Measurements from ENCODE around the gene HSF2BP.
"Not testable (repeated sequence)": the region's sequence is repeated elsewhere in the genome, so short reads cannot be mapped to it uniquely, and the experiment has no call there.

HSF2BP gene

GRCh38 chr21:43602266-43603232, 56.7 kb downstream of the HSF2BP start:
- H3K4me1 ChIP-seq (ENCODE audit: control insufficient read depth in 1 of 2, insufficient read depth in 2 of 2, low read length in 2 of 2): no peaks in the 10 kb centered on the region
- H3K27ac ChIP-seq (ENCODE audit: low read length): no peak overlapping the region

DNA sequence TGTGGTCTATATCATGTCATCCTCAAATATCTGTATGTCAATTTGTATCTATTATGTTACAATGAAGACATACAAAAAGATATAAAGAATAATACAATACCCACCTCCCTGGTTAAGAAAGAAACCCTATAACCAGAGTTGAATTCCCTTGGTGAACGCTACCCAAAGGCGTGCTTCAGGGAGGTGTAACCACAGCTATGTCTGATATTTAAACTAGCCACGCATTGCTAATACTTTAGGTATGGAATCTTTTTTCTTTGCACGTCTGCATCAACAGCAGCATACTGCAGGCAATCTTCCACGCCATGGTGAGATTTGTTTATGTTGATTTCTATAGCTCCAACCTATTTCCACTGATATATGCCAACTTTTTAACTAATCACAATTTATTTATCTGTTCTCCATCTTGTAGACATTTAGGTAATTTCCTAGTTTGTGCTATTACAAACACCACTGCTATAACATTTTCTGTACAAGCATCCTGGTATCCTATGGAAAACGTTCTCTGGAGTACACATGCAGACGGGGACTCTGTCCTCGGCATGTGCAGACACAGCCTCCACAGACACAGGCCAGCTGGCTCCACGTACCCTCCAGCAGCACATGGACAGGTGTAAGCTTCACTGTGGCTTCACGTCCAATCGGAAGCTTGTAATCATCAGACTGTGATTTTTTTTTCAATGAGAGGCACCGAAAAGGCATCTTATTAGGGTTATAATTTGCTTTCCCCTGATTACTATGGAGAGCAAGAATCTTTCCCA, 58.5 kb downstream of the HSF2BP start:
- H3K36me3 ChIP-seq (ENCODE audit: control insufficient read depth in 1 of 2, insufficient read depth in 2 of 2, low read length in 2 of 2): no peaks in the 10 kb centered on the region
- no peak overlapping the region for H3K4me3 ChIP-seq (ENCODE audit: low read depth in 1 of 2, low read length in 2 of 2)
- no peaks in the 10 kb centered on the region for H3K27me3 ChIP-seq (ENCODE audit: low read depth, low read length)
- no peaks in the 10 kb centered on the region for H3K9me3 ChIP-seq (ENCODE audit: control insufficient read depth in 1 of 2, low read length in 2 of 2)
- H3K27ac ChIP-seq (ENCODE audit: low read length): no peak overlapping the region
- no peaks in the 10 kb centered on the region for H3K4me1 ChIP-seq (ENCODE audit: control insufficient read depth in 1 of 2, insufficient read depth in 2 of 2, low read length in 2 of 2)

More at GRCh38 chr21:43602266-43603232, 56.7 kb downstream of the HSF2BP start:
- Histone ChIP-seq H3K9me3 (ENCODE audit: control insufficient read depth in 1 of 2, low read length in 2 of 2) (no peaks in the 10 kb centered on the region), H3K36me3 (ENCODE audit: control insufficient read depth in 1 of 2, insufficient read depth in 2 of 2, low read length in 2 of 2) (no peaks in the 10 kb centered on the region), H3K4me3 (ENCODE audit: low read depth in 1 of 2, low read length in 2 of 2) (no peak overlapping the region), H3K27me3 (ENCODE audit: low read depth, low read length) (no peaks in the 10 kb centered on the region)

GRCh38 chr21:43599728-43600127, 59.6 kb downstream of the HSF2BP start:
- Histone ChIP-seq H3K36me3 (ENCODE audit: control insufficient read depth in 1 of 2, insufficient read depth in 2 of 2, low read length in 2 of 2) (no peaks in the 10 kb centered on the region), H3K4me3 (ENCODE audit: low read depth in 1 of 2, low read length in 2 of 2) (no peak overlapping the region), H3K27me3 (ENCODE audit: low read depth, low read length) (no peaks in the 10 kb centered on the region), H3K27ac (ENCODE audit: low read length) (no peak overlapping the region), H3K9me3 (ENCODE audit: control insufficient read depth in 1 of 2, low read length in 2 of 2) (no peaks in the 10 kb centered on the region), H3K4me1 (ENCODE audit: control insufficient read depth in 1 of 2, insufficient read depth in 2 of 2, low read length in 2 of 2) (no peaks in the 10 kb centered on the region)

DNA sequence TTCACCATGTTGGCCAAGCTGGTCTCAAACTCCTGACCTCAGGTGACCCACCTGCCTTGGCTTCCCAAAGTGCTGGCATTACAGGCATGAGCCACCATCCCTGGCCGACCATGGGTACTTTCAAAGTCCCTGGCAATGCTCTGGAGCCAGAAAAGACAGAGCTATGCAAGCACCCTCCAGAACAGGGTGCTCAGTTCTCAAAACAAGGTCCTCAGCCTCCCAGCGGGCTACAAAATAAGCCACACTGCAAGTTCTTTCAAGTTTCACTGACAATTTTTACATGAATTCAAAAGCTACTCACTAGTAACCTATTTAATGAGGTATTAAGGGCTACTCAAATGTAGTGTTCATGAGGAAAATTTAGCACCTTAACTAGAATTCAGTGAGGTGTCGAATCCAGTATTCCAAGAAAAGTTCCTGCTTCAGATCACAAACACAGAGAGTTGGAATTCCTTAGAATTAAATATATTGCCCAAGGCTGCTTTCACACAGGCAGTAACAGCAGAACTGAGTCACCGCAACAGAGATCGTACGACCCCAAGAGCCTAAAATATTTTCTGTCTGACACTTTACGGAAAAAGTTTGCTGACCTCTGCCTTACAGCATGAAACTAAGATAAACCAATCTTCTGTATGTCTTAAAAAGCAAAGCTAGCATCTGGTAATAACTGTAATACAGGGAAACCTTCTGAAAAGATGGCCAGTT, 60.7 kb downstream of the HSF2BP start:
- Histone ChIP-seq H3K9me3 (ENCODE audit: control insufficient read depth in 1 of 2, low read length in 2 of 2) (no peaks in the 10 kb centered on the region), H3K27me3 (ENCODE audit: low read depth, low read length) (no peaks in the 10 kb centered on the region), H3K27ac (ENCODE audit: low read length) (no peak overlapping the region), H3K36me3 (ENCODE audit: control insufficient read depth in 1 of 2, insufficient read depth in 2 of 2, low read length in 2 of 2) (no peaks in the 10 kb centered on the region), H3K4me1 (ENCODE audit: control insufficient read depth in 1 of 2, insufficient read depth in 2 of 2, low read length in 2 of 2) (no peaks in the 10 kb centered on the region), H3K4me3 (ENCODE audit: low read depth in 1 of 2, low read length in 2 of 2) (no peak overlapping the region)

DNA sequence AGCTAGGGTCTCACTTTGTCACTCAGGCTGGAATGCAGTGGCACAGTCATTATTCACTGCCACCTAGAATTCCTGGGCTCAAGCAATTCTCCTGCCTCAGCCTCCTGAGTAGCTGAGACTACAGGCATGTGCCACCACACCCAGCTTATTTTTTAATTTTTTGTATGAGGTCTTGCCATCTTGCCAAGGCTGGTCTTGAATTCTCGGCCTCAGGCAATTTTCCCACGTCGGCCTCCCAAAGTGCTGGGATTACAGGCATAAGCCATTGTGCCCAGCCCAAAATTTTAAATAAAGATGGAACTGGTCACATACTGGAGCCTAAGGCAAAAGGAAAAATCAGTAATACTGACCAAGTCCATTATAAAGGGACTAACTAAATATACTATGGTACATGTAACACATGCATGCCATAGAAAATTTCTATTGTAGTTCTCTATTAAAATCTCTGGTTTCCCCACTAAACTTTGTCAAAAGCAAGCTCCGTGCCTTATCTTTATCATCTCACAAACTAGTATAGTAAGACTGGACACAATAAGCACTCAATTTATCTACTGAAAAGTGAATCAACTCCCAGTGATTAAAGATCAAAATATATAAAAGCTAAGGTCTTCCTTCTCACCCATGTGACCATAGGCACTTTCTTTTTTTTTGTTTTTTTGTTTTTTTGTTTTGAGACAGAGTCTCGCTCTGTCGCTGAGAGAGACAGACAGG, 61.6 kb downstream of the HSF2BP start:
- no peak overlapping the region for H3K27ac ChIP-seq (ENCODE audit: low read length)
- H3K4me3 ChIP-seq (ENCODE audit: low read depth in 1 of 2, low read length in 2 of 2): no peak overlapping the region
- no peaks in the 10 kb centered on the region for H3K27me3 ChIP-seq (ENCODE audit: low read depth, low read length)
- no peaks in the 10 kb centered on the region for H3K36me3 ChIP-seq (ENCODE audit: control insufficient read depth in 1 of 2, insufficient read depth in 2 of 2, low read length in 2 of 2)
- no peaks in the 10 kb centered on the region for H3K9me3 ChIP-seq (ENCODE audit: control insufficient read depth in 1 of 2, low read length in 2 of 2)
- no peaks in the 10 kb centered on the region for H3K4me1 ChIP-seq (ENCODE audit: control insufficient read depth in 1 of 2, insufficient read depth in 2 of 2, low read length in 2 of 2)

- Histone ChIP-seq H3K9me3 (ENCODE audit: control insufficient read depth in 1 of 2, low read length in 2 of 2) (no peaks in the 10 kb centered on the region), H3K4me1 (ENCODE audit: control insufficient read depth in 1 of 2, insufficient read depth in 2 of 2, low read length in 2 of 2) (no peaks in the 10 kb centered on the region), H3K4me3 (ENCODE audit: low read depth in 1 of 2, low read length in 2 of 2) (no peak overlapping the region), H3K27ac (ENCODE audit: low read length) (no peak overlapping the region), H3K27me3 (ENCODE audit: low read depth, low read length) (no peaks in the 10 kb centered on the region), H3K36me3 (ENCODE audit: control insufficient read depth in 1 of 2, insufficient read depth in 2 of 2, low read length in 2 of 2) (no peaks in the 10 kb centered on the region)
Measured at GRCh38 chr21:43597052-43597451, 62.2 kb downstream of the HSF2BP start.

GRCh38 chr21:43596616-43597015, 62.7 kb downstream of the HSF2BP start:
- Histone ChIP-seq H3K9me3 (ENCODE audit: control insufficient read depth in 1 of 2, low read length in 2 of 2) (no peaks in the 10 kb centered on the region), H3K4me1 (ENCODE audit: control insufficient read depth in 1 of 2, insufficient read depth in 2 of 2, low read length in 2 of 2) (no peaks in the 10 kb centered on the region), H3K27ac (ENCODE audit: low read length) (no peak overlapping the region), H3K4me3 (ENCODE audit: low read depth in 1 of 2, low read length in 2 of 2) (no peak overlapping the region), H3K27me3 (ENCODE audit: low read depth, low read length) (no peaks in the 10 kb centered on the region), H3K36me3 (ENCODE audit: control insufficient read depth in 1 of 2, insufficient read depth in 2 of 2, low read length in 2 of 2) (no peaks in the 10 kb centered on the region)

GRCh38 chr21:43595769-43596168, 63.5 kb downstream of the HSF2BP start:
- H3K27me3 ChIP-seq (ENCODE audit: low read depth, low read length); H3K36me3 ChIP-seq (ENCODE audit: control insufficient read depth in 1 of 2, insufficient read depth in 2 of 2, low read length in 2 of 2); H3K4me1 ChIP-seq (ENCODE audit: control insufficient read depth in 1 of 2, insufficient read depth in 2 of 2, low read length in 2 of 2); H3K27ac ChIP-seq (ENCODE audit: low read length); H3K4me3 ChIP-seq (ENCODE audit: low read depth in 1 of 2, low read length in 2 of 2); H3K9me3 ChIP-seq (ENCODE audit: control insufficient read depth in 1 of 2, low read length in 2 of 2): not testable (repeated sequence)

GRCh38 chr21:43593078-43593477, 66.2 kb downstream of the HSF2BP start:
- Histone ChIP-seq H3K27me3 (ENCODE audit: low read depth, low read length) (no peaks in the 10 kb centered on the region), H3K36me3 (ENCODE audit: control insufficient read depth in 1 of 2, insufficient read depth in 2 of 2, low read length in 2 of 2) (no peaks in the 10 kb centered on the region), H3K4me1 (ENCODE audit: control insufficient read depth in 1 of 2, insufficient read depth in 2 of 2, low read length in 2 of 2) (no peaks in the 10 kb centered on the region), H3K9me3 (ENCODE audit: control insufficient read depth in 1 of 2, low read length in 2 of 2) (no peaks in the 10 kb centered on the region), H3K4me3 (ENCODE audit: low read depth in 1 of 2, low read length in 2 of 2) (no peak overlapping the region), H3K27ac (ENCODE audit: low read length) (no peak overlapping the region)

GRCh38 chr21:43591571-43591970, 67.7 kb downstream of the HSF2BP start:
- no peak overlapping the region for H3K4me3 ChIP-seq (ENCODE audit: low read depth in 1 of 2, low read length in 2 of 2)
- H3K27ac ChIP-seq (ENCODE audit: low read length): no peak overlapping the region
- no peaks in the 10 kb centered on the region for H3K27me3 ChIP-seq (ENCODE audit: low read depth, low read length)
- no peaks in the 10 kb centered on the region for H3K36me3 ChIP-seq (ENCODE audit: control insufficient read depth in 1 of 2, insufficient read depth in 2 of 2, low read length in 2 of 2)
- no peaks in the 10 kb centered on the region for H3K9me3 ChIP-seq (ENCODE audit: control insufficient read depth in 1 of 2, low read length in 2 of 2)
- H3K4me1 ChIP-seq (ENCODE audit: control insufficient read depth in 1 of 2, insufficient read depth in 2 of 2, low read length in 2 of 2): no peaks in the 10 kb centered on the region
